SJSA1 (cell line): ENCODE measurements around the gene NCOA1. TPM values are rescaled to one million over a fixed set of nuclear protein-coding genes. Genes with fewer than 3 reads are reported as not detected.

Experiments used
- total RNA-seq: library from RNA; depleted of rRNA; stranded (reverse); fragments of >200 nt; shearing (Covaris generic); gene quantifications from 2 replicates; pipeline ENCODE4 v1.2.3, GENCODE V29; 2014; rRNA removed

The NCOA1 gene
- total RNA-seq, 1 experiment from 2014 or later: 14.5 TPM

Other genes starting within 250 kb of the NCOA1 start
- 17.7 and 30.7 TPM in 2 replicates for gene ITSN2, start 130.7 kb upstream of the NCOA1 start, total RNA-seq